ENCODE results near the gene CSTF1.
"Not testable (repeated sequence)": the region's sequence is repeated elsewhere in the genome, so short reads cannot be mapped to it uniquely, and the experiment has no call there.

Gene CSTF1

DNA sequence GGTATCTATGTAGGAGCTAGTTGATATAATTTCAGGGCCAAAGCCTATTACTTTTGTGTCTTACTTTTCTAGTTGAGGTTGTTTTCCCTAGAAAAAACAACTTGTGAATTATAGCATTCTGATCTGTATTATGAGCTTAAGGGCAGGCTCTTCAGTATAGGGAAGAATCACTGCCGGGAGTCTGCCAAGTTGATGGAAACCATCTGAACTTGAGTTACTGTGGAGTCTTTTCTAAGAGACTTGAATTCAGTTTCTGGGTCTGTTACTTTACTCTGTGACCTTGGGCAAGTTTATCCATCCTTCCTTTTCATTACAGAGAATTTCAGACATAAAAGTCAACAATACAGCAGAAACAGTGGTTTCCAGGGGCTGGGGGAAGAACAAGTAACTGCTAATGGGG, 17.5 kb downstream of the CSTF1 start:
- TF ChIP-seq EZH2phosphoT487 (IDR thresholded peaks at IDR 0.05; ENCODE audit: borderline replicate concordance, low read length), result no peak
- TF ChIP-seq, protein P1, sequence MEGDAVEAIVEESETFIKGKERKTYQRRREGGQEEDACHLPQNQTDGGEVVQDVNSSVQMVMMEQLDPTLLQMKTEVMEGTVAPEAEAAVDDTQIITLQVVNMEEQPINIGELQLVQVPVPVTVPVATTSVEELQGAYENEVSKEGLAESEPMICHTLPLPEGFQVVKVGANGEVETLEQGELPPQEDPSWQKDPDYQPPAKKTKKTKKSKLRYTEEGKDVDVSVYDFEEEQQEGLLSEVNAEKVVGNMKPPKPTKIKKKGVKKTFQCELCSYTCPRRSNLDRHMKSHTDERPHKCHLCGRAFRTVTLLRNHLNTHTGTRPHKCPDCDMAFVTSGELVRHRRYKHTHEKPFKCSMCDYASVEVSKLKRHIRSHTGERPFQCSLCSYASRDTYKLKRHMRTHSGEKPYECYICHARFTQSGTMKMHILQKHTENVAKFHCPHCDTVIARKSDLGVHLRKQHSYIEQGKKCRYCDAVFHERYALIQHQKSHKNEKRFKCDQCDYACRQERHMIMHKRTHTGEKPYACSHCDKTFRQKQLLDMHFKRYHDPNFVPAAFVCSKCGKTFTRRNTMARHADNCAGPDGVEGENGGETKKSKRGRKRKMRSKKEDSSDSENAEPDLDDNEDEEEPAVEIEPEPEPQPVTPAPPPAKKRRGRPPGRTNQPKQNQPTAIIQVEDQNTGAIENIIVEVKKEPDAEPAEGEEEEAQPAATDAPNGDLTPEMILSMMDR (IDR thresholded peaks at IDR 0.05; ENCODE audit: low read depth, low read length, poor library complexity, severe bottlenecking), result no peak
- Histone ChIP-seq H3F3A (ENCODE audit: control insufficient read depth, insufficient read depth) (no peaks in the 10 kb centered on the region; the same call in 1 of the 2 replicates), H3K4me3 (ENCODE audit: low read length) (no peak overlapping the region), H3K79me2 (ENCODE audit: control insufficient read depth, low read length) (peaks cover 4% of the 10 kb centered on the region; the same call in 1 of the 2 replicates), H3K27ac (ENCODE audit: low read depth, low read length) (no peak overlapping the region), H3K9me3 (ENCODE audit: control insufficient read depth, insufficient read depth, low read length) (no peaks in the 10 kb centered on the region), H3K4me1 (ENCODE audit: control insufficient read depth, low read length) (no peaks in the 10 kb centered on the region), H4K20me1 (ENCODE audit: control insufficient read depth, insufficient read depth, low read depth, low read length) (peaks cover 6% of the 10 kb centered on the region; the same call in 1 of the 2 replicates), H3K4me2 (ENCODE audit: low read length) (no peak overlapping the region), H3K36me3 (ENCODE audit: control insufficient read depth, low read length) (peaks cover 55% of the 10 kb centered on the region), H3K27me3 (ENCODE audit: control insufficient read depth, low read length) (no peaks in the 10 kb centered on the region), H3K9me2 (replicated peaks; ENCODE audit: control insufficient read depth, low read length) (no peaks in the 10 kb centered on the region)

DNA sequence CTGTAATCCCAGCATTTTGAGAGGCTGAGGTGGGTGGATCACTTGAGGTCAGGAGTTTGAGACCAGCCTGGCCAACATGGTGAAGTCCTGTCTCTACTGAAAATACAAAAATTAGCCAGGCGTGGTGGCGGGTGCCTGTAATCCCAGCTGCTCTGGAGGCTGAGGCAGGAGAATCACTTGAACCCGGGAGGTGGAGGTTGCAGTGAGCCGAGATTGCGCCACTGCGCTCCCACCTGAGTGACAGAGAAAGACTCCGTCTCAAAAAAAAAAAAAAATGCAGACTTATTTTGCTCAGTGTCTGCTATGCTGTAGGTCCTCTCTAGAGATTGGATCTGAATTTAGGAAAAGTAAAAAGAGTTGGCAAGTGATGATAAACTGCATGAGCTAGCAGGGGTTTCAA, 18.8 kb downstream of the CSTF1 start:
- not testable (repeated sequence) for H3K79me2 ChIP-seq (ENCODE audit: control insufficient read depth, low read length); H4K20me1 ChIP-seq (ENCODE audit: control insufficient read depth, insufficient read depth, low read depth, low read length); H3K4me2 ChIP-seq (ENCODE audit: low read length); H3K27ac ChIP-seq (ENCODE audit: low read depth, low read length); H3K27me3 ChIP-seq (ENCODE audit: control insufficient read depth, low read length); H3K4me3 ChIP-seq (ENCODE audit: low read length); H3F3A ChIP-seq (ENCODE audit: control insufficient read depth, insufficient read depth); H3K9me3 ChIP-seq (ENCODE audit: control insufficient read depth, insufficient read depth, low read length); H3K4me1 ChIP-seq (ENCODE audit: control insufficient read depth, low read length); H3K9me2 ChIP-seq (replicated peaks; ENCODE audit: control insufficient read depth, low read length)
- H3K36me3 ChIP-seq (ENCODE audit: control insufficient read depth, low read length), result peaks cover 41% of the 10 kb centered on the region

DNA sequence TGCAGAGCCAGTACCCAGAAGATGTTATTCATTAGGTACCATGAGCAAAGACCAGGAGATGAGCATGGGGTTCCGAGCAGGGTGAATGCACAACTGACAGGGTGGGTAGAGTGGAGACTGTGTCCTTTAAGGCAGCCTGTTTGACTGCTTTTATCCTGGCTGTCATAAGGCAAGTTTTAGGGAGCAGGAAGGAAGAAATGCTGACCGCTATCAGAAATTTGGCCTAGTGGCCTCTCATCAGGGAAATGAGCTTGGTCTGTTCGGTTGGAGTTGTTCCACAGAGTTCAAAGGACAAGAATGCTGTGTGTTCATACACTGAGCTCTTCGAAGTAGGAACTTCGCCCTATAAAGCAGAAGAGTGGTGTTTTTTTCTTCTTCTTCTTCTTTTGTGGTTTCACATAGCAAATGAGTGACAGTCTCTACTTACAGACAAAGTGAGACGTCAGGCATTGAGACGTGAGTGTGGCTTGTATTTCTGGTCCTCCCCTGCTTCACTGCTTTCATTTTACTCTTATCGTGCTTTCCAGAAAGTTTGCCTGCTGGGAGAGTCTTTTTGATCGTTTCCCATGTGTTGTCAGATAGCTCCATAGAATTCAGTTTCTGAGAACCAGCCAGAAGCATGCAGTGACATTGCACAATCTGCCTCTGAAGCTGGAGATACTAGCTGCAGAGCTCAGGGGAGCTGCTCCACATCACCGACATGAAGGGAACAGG, 19.5 kb downstream of the CSTF1 start, which contains the start of gene CASS4:
Gene CASS4 (plus strand): TSS at position 502 of the 714 bp plus-strand sequence. CDS start 199 bp downstream, at position 701.
- TF ChIP-seq EZH2phosphoT487 (IDR thresholded peaks at IDR 0.05; ENCODE audit: borderline replicate concordance, low read length), result no peak
- TF ChIP-seq, protein P1 (IDR thresholded peaks at IDR 0.05; ENCODE audit: low read depth, low read length, poor library complexity, severe bottlenecking), result no peak
- Histone ChIP-seq H4K20me1 (ENCODE audit: control insufficient read depth, insufficient read depth, low read depth, low read length) (peaks cover 4% of the 10 kb centered on the region; the same call in 1 of the 2 replicates), H3F3A (ENCODE audit: control insufficient read depth, insufficient read depth) (no peaks in the 10 kb centered on the region; the same call in 1 of the 2 replicates), H3K27me3 (ENCODE audit: control insufficient read depth, low read length) (no peaks in the 10 kb centered on the region), H3K9me3 (ENCODE audit: control insufficient read depth, insufficient read depth, low read length) (no peaks in the 10 kb centered on the region), H3K4me1 (ENCODE audit: control insufficient read depth, low read length) (no peaks in the 10 kb centered on the region), H3K27ac (ENCODE audit: low read depth, low read length) (no peak within 1 kb of the TSS), H3K36me3 (ENCODE audit: control insufficient read depth, low read length) (peaks cover 35% of the 10 kb centered on the region), H3K9me2 (replicated peaks; ENCODE audit: control insufficient read depth, low read length) (no peaks in the 10 kb centered on the region), H3K79me2 (ENCODE audit: control insufficient read depth, low read length) (no peaks in the 10 kb centered on the region), H3K4me2 (ENCODE audit: low read length) (no peak within 1 kb of the TSS), H3K4me3 (ENCODE audit: low read length) (no peak within 1 kb of the TSS)

DNA sequence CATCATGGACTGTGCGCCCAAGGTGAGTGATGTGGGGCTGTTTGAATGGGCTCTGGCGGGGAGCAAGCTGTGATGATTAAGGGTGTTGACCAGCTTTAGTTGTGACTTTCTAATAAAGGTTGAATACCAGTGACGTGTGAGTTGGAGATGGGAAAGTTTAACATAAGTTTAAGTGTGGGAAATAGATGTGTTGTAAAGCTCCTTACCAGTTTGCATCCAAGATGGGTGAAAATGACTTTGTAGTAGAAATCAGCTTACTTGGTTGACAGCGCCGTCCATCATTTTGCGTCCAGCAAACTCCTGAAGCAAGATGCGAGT, 20.0 kb downstream of the CSTF1 start:
- H3K4me1 ChIP-seq (ENCODE audit: control insufficient read depth, low read length), result no peaks in the 10 kb centered on the region
- no peak overlapping the region for H3K27ac ChIP-seq (ENCODE audit: low read depth, low read length)
- H3F3A ChIP-seq (ENCODE audit: control insufficient read depth, insufficient read depth), result no peaks in the 10 kb centered on the region
- TF ChIP-seq EZH2phosphoT487 (IDR thresholded peaks at IDR 0.05; ENCODE audit: borderline replicate concordance, low read length), result no peak
- TF ChIP-seq, protein P1 (IDR thresholded peaks at IDR 0.05; ENCODE audit: low read depth, low read length, poor library complexity, severe bottlenecking), result no peak
- H3K9me2 ChIP-seq (replicated peaks; ENCODE audit: control insufficient read depth, low read length), result no peaks in the 10 kb centered on the region
- no peak overlapping the region for H3K4me2 ChIP-seq (ENCODE audit: low read length)
- H3K4me3 ChIP-seq (ENCODE audit: low read length), result no peak overlapping the region
- no peaks in the 10 kb centered on the region for H3K9me3 ChIP-seq (ENCODE audit: control insufficient read depth, insufficient read depth, low read length)
- peaks cover 30% of the 10 kb centered on the region for H3K36me3 ChIP-seq (ENCODE audit: control insufficient read depth, low read length)
- H3K27me3 ChIP-seq (ENCODE audit: control insufficient read depth, low read length), result no peaks in the 10 kb centered on the region
- H4K20me1 ChIP-seq (ENCODE audit: control insufficient read depth, insufficient read depth, low read depth, low read length), result peaks cover 3% of the 10 kb centered on the region; the same call in 1 of the 2 replicates
- H3K79me2 ChIP-seq (ENCODE audit: control insufficient read depth, low read length), result no peaks in the 10 kb centered on the region

Data from DOHH2 (cell line).